Fibroblast of skin of right quadriceps (primary cell): ENCODE measurements around the gene TMEM219.

Source experiments
- DNase-seq: peaks from one replicate; pipeline ENCODE4 v3.0.0-alpha.2; 2013

Gene TMEM219

DNA sequence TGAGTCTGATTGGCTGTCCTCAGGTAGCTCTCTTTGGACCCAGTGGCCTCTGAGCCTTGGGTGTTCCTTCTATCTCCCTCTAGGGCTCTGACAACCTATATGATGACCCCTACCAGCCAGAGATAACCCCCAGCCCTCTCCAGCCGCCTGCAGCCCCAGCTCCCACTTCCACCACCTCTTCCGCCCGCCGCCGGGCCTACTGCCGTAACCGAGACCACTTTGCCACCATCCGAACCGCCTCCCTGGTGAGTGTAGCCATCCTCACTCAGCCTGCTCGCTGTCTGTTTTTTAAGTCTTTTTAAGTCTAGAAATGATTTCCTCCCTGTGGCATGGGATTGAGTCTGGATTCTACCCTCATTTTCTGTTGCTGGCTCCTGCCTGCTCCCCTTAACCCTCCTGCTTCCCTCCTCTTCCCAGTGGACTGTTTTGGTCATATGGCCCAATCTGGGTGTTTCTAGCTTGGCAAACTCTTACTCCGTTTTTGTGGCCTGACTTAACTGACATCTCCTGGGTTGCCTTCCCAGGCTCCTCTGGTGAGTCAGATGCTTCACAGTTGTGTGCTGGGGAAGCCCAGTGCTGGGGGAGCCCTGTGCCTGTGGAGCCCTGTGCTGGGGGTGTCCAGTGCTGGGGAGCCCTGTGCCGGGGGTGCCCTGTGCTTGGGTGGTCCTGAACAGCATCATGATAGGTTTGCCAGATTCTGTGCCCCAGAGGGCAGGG lies 21.7 kb downstream of the TMEM219 start:
- DNase-seq: no peak

- DNase-seq: no peak
Observed at GRCh38 chr16:29984137-29984763, 22.4 kb downstream of the TMEM219 start.

DNA sequence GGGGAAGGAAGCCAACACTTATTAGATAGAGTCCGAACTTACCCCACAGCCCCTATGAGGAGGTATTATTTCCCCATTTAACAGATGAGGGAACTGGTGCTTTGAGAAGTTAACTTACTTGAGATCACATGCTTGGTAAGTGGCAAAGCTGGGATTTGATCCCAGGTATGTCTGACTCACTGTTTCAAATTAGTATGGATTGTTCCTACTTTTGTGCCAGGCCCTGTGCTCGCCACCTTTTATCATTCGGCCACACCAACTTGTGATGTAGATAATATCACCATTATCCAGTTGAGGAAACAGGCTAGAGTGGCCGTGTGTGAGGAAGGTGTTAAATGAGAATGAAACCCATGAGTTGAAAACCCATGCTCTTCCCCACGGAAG lies 22.9 kb downstream of the TMEM219 start:
- DNase-seq: no peak

DNA sequence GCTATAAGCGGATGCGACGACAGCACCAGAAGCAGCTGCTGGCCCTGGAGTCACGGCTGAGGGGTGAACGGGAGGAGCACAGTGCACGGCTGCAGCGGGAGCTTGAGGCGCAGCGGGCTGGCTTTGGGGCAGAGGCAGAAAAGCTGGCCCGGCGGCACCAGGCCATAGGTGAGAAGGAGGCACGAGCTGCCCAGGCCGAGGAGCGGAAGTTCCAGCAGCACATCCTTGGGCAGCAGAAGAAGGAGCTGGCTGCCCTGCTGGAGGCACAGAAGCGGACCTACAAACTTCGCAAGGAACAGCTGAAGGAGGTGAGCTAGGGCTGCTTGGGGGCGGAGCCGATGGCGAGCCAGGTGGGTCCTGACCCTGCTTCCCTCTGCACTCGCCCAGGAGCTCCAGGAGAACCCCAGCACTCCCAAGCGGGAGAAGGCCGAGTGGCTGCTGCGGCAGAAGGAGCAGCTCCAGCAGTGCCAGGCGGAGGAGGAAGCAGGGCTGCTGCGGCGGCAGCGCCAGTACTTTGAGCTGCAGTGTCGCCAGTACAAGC lies 23.5 kb downstream of the TMEM219 start:
- no peak for DNase-seq

- no peak for DNase-seq
Observed at GRCh38 chr16:29986231-29986630, 24.4 kb downstream of the TMEM219 start.

GRCh38 chr16:29986931-29987330 lies 25.1 kb downstream of the TMEM219 start:
- no peak for DNase-seq

- DNase-seq: no peak
Observed at GRCh38 chr16:29987371-29988085, 25.6 kb downstream of the TMEM219 start.

- no peak for DNase-seq
Observed at GRCh38 chr16:29988346-29989075, 26.6 kb downstream of the TMEM219 start.

- DNase-seq: no peak
Observed at GRCh38 chr16:29989111-29989858, 27.4 kb downstream of the TMEM219 start.

DNA sequence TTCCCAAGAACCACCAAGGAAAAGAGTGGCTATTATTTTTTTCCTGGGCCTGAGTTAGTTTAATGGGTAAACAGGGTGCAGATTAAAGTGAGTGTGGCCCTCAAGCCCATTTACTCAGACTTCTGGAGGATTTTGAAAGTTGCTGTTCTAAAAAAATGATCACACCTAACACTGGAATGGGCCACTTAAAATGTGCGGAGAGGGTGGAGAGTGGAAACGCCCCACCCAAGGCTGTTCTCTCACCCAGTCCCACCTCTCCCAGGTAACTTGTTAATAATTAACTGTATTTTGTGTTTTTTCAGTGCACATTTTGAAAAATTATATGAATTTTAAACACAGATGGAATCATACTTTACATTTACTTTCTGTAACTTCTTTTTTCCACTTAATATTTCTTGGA lies 28.2 kb downstream of the TMEM219 start:
- DNase-seq: no peak

DNA sequence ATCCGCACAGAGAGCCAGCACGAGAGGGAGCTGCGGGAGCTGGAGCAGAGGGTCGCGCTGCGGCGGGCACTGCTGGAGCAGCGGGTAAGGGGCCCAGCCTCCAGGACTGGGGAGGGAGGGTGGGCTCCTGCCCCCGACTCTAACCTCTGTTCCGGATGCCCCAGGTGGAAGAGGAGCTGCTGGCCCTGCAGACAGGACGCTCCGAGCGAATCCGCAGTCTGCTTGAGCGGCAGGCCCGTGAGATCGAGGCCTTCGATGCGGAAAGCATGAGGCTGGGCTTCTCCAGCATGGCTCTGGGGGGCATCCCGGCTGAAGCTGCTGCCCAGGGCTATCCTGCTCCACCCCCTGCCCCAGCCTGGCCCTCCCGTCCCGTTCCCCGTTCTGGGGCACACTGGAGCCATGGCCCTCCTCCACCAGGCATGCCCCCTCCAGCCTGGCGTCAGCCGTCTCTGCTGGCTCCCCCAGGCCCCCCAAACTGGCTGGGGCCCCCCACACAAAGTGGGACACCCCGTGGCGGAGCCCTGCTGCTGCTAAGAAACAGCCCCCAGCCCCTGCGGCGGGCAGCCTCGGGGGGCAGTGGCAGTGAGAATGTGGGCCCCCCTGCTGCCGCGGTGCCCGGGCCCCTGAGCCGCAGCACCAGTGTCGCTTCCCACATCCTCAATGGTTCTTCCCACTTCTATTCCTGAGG lies 29.1 kb downstream of the TMEM219 start:
- no peak for DNase-seq

- DNase-seq: no peak
Observed at GRCh38 chr16:29991571-29991904, 29.7 kb downstream of the TMEM219 start.

DNA sequence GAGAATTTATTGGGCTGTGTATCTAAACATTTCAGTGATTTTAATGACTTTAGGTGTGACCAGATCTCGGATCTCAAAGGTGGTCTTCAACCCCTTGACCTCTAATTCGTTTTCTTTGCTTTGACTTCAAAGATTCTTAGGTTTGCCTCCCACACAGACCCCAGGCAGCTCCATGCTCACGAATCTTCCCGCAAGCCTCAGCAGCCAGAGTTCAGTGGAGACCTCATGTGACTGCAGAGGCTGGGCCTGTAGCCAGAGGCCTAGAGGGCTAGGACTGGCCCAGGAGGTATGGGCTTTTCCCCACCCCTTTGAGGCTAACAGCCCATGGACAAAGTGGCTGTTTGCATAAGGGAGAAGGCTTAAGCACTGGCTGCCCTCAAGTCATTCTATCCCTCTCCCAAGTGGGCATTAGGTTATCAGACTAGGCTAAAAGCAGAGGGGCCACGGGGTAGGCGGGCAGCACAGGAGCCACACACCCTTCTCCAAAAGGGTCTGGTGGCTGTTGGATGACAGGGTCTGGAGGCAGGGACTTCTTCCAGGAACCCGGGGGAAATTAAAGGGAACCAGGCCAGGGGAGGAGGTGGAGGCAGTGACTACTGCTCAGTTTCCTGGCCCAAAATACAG lies 30.6 kb downstream of the TMEM219 start:
- DNase-seq: no peak

DNA sequence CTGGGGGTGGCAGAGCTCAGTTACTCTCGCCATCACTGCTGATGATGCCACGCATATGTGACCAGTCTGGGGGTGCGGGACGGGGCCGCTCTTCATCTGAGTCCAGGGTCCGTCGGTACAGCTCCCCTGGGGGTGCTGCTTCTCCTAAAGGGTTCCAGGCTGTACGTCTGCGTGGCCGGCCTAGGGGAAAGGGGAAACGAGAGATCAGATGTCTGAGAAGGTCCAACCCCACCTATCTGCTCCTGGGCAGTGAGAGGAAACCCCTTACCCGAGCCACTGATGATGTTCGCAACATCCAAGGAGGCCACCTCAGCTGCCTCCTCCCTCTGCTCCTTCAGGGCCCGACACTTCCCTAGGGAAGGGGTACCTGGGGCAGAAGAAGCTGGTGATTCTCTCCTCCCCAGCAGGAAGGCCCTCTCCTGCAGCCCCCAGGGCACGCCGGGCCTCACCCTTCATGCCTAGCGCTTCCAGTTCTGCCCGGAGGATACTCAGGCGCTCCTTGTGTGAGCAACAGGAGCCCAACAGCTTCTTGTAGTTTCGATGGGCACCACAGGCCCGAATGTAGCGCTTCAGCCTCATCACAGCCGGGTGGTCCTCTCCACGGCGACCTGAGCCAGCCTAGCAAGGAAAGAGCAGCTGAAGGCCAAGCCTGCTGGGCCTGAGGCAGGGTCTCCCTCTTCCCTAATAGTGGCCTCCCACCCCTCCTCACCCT lies 31.5 kb downstream of the TMEM219 start:
- DNase-seq: no peak

GRCh38 chr16:29993903-29994599 lies 32.2 kb downstream of the TMEM219 start:
- no peak for DNase-seq

- peak; percentile 47 for DNase-seq
Observed at GRCh38 chr16:29994600-29995323, 32.9 kb downstream of the TMEM219 start.

DNA sequence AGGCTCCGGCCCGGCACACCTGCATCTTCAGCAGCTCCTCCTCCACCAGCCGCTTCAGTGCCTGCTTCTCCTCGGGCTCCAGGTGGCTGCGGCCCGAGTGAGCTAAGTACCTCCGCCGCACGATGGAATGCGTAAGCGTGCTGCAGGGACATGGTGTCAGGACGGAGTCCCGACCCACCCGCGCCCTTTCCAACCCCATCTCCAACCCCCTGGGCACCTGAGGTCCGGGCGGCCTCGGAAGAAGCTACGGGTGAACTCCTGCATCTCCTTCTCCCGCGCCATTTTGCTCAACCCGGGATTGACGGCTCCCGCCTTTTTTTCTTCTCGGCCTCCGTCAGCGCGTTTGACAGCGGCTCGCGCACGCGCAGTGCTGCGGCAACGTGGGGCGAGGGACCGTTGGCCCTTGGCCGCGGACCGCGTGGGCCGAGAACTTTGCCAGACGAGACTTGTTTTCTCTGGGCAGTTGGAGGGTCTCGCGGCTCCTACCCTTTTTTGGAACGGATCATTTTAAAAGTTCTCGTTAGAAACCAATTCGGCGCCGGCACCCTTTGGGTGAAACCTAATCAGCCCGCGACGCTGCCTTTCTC lies 33.5 kb downstream of the TMEM219 start, which contains the start of gene HIRIP3:
Gene HIRIP3, minus strand, starts transcription at position 294 of the 587 bp plus-strand sequence. Its CDS starts 12 bp downstream, at position 282.
- peak; percentile 82 for DNase-seq

GRCh38 chr16:29995911-29996765 lies 34.3 kb downstream of the TMEM219 start, which contains the start of gene INO80E:
INO80E (plus strand) TSS chr16:29996241; CDS start chr16:29996311, 70 bp downstream.
- peak; percentile 95 for DNase-seq
